Keratinocyte (primary cell): Measurements from ENCODE around the gene PRG2. TPM values are rescaled to one million over a fixed set of nuclear protein-coding genes. Genes with fewer than 3 reads are reported as not detected.

Experiments used
- DNase-seq: peaks from one replicate; pipeline ENCODE4 v3.0.0-alpha.2; 2011; ENCODE audit warnings: low read depth, missing footprints, low spot score
- FAIRE-seq: peaks from 2 replicates; lab custom pipeline; 2011; peaks lifted over from hg19 to GRCh38; lab: Jason Lieb, UNC
- H2AFZ ChIP-seq: 2 replicates; pipeline ENCODE4 v1.6.0; 2012; ENCODE audit warnings: low read length, control low read depth, inconsistent platforms; ENCODE audit not compliant: control insufficient read depth
- H3K27ac ChIP-seq: 2 replicates; pipeline ENCODE4 v1.5.1; 2011; ENCODE audit warnings: low read length; ENCODE audit not compliant: control insufficient read depth, insufficient read depth
- H3K27me3 ChIP-seq: 3 replicates; pipeline ENCODE4 v1.6.0; 2011; ENCODE audit warnings: low read length; ENCODE audit not compliant: control insufficient read depth, insufficient read depth; ENCODE audit errors: extremely low read depth
- H3K36me3 ChIP-seq, 2 experiments: 2 replicates in 1 of 2; 3 replicates in 1 of 2; pipeline ENCODE4 v1.5.1; 2011; ENCODE audit warnings: low read length in 2 of 2, mild to moderate bottlenecking in 1 of 2; ENCODE audit not compliant: control insufficient read depth in 2 of 2, insufficient read depth in 2 of 2; ENCODE audit errors: extremely low read depth in 1 of 2
- H3K4me1 ChIP-seq: 3 replicates; pipeline ENCODE4 v1.5.1; 2011; ENCODE audit warnings: low read length; ENCODE audit not compliant: control insufficient read depth, insufficient read depth; ENCODE audit errors: extremely low read depth
- H3K4me2 ChIP-seq: 3 replicates; pipeline ENCODE4 v1.6.0; 2011; ENCODE audit warnings: low read depth, low read length; ENCODE audit not compliant: control insufficient read depth, insufficient read depth; ENCODE audit errors: extremely low read depth
- H3K4me3 ChIP-seq, 3 experiments: fragments of 200-600 bp in 1 of 3; sonication (generic) in 1 of 3; 2 replicates in 2 of 3; 3 replicates in 1 of 3; pipeline ENCODE4 v1.5.1; 2011 to 2016; ENCODE audit warnings: low read length in 3 of 3, mild to moderate bottlenecking in 3 of 3, control low read depth in 2 of 3, inconsistent platforms in 1 of 3, low read depth in 1 of 3, mixed read lengths in 1 of 3, mixed run types in 1 of 3, moderate library complexity in 1 of 3; ENCODE audit not compliant: control insufficient read depth in 2 of 3, insufficient read depth in 2 of 3; ENCODE audit errors: extremely low read depth in 1 of 3
- H3K79me2 ChIP-seq: 2 replicates; pipeline ENCODE4 v1.6.0; 2012; ENCODE audit warnings: low read length; ENCODE audit not compliant: control insufficient read depth, insufficient read depth
- H3K9ac ChIP-seq: 3 replicates; pipeline ENCODE4 v1.6.0; 2011; ENCODE audit warnings: low read length; ENCODE audit not compliant: control insufficient read depth, insufficient read depth; ENCODE audit errors: extremely low read depth
- H3K9me1 ChIP-seq: 3 replicates; pipeline ENCODE4 v1.6.0; 2011; ENCODE audit warnings: low read length; ENCODE audit not compliant: control insufficient read depth, insufficient read depth; ENCODE audit errors: extremely low read depth
- H3K9me3 ChIP-seq: 2 replicates; pipeline ENCODE4 v1.5.1; 2012; ENCODE audit warnings: low read depth, low read length; ENCODE audit not compliant: control insufficient read depth
- H4K20me1 ChIP-seq: 3 replicates; pipeline ENCODE4 v1.6.0; 2011; ENCODE audit warnings: low read length; ENCODE audit not compliant: control insufficient read depth, insufficient read depth; ENCODE audit errors: extremely low read depth
- CTCF ChIP-seq, 3 experiments: IDR thresholded peaks in 1 of 3; conservative IDR thresholded peaks in 1 of 3; optimal IDR thresholded peaks in 1 of 3; 2 replicates in 2 of 3; 3 replicates in 1 of 3; pipeline versions ENCODE3 to v1.5.1; 2011; ENCODE audit warnings: low read length in 3 of 3, mild to moderate bottlenecking in 3 of 3, moderate library complexity in 2 of 3, control low read depth in 1 of 3, inconsistent platforms in 1 of 3; ENCODE audit not compliant: insufficient read depth in 2 of 3; ENCODE audit errors: extremely low read depth in 1 of 3
- EZH2 ChIP-seq: IDR thresholded peaks from one replicate; pipeline ENCODE4 v1.6.1; 2012; ENCODE audit warnings: inconsistent platforms, mild to moderate bottlenecking, low read length, moderate library complexity
- dilution Hi-C: fragments of 300-500 bp; cut with MboI; formaldehyde crosslinking; loops from one replicate; pipeline ENCODE4 v1.7.0; 2020; ENCODE audit warnings: low sequenced_read_pairs; ENCODE audit not compliant: extremely low pct_ligation_motif_present
- polyA plus RNA-seq, 5 experiments: library from polyadenylated mRNA; depleted of rRNA in 3 of 5; stranded (reverse) in 3 of 5; stranded (forward) in 1 of 5; unstranded in 1 of 5; fragments of >200 nt; gene quantifications; 1 replicate in 1 of 5; 2 replicates in 3 of 5; 3 replicates in 1 of 5; pipeline versions ENCODE4 v1.2.1 to v1.2.3, GENCODE V29; 2011 to 2012; ENCODE audit warnings: missing spikeins in 2 of 5, low read depth in 1 of 5, low replicate concordance in 1 of 5

Gene PRG2
- polyA plus RNA-seq, 1 donor (not counting 4 experiments of a cell fraction or from before 2014, with no cell fraction given) = 0.09 TPM

DNA sequence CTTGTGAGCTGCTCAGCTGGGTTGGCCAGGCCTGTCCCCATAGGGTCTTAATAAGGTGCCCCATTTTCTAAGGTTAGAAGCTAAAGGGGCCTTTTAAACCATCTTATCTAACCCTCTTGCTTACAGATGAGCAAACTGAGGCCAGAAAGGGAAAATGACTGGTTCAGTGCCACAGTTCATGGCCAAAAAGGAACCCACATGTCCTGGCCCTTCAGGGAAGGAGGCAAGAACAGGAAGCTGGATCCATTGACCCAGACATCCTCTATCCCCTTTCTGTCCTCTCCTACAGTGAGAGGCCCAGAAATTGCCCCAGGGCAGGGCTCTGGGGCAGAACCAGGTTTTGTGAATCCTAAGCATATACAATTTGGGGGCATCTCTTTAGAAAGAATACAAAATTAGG, 19.5 kb downstream of the PRG2 start:
- DNase-seq (no peak), FAIRE-seq (no peak)
- dilution Hi-C loops = no loop called here
- TF ChIP-seq EZH2 (no peak), CTCF (optimal IDR thresholded peaks at IDR 0.05 in 1 of 3, IDR thresholded peaks at IDR 0.05 in 1 of 3, conservative IDR thresholded peaks at IDR 0.05 in 1 of 3; ENCODE audit: extremely low read depth in 1 of 3, insufficient read depth in 2 of 3, low read length in 3 of 3) (no peak)
- Histone ChIP-seq H3K27ac (no peak overlapping the region), H3K27me3 (no peaks in the 10 kb centered on the region), H3K79me2 (no peaks in the 10 kb centered on the region), H2AFZ (no peak overlapping the region), H3K36me3 (no peaks in the 10 kb centered on the region), H3K9me1 (no peaks in the 10 kb centered on the region), H3K9ac (no peak overlapping the region), H3K9me3 (no peaks in the 10 kb centered on the region), H3K4me3 (no peak overlapping the region), H3K4me1 (peaks cover 34% of the 10 kb centered on the region), H4K20me1 (no peaks in the 10 kb centered on the region), H3K4me2 (no peak overlapping the region)

GRCh38 chr11:57370251-57370650, 20.2 kb downstream of the PRG2 start:
- Histone ChIP-seq H3K27ac (peak overlapping the region; percentile 62), H3K36me3 (no peaks in the 10 kb centered on the region), H3K27me3 (no peaks in the 10 kb centered on the region), H2AFZ (no peak overlapping the region), H3K4me2 (peak overlapping the region; percentile 57), H3K79me2 (no peaks in the 10 kb centered on the region), H3K9me3 (no peaks in the 10 kb centered on the region), H3K9ac (no peak overlapping the region), H4K20me1 (no peaks in the 10 kb centered on the region), H3K4me1 (peaks cover 34% of the 10 kb centered on the region), H3K9me1 (no peaks in the 10 kb centered on the region), H3K4me3 (no peak overlapping the region)
- dilution Hi-C loops = no loop called here
- FAIRE-seq (peak; percentile 80), DNase-seq (peak; percentile 62)
- no peak for TF ChIP-seq CTCF (optimal IDR thresholded peaks at IDR 0.05 in 1 of 3, IDR thresholded peaks at IDR 0.05 in 1 of 3, conservative IDR thresholded peaks at IDR 0.05 in 1 of 3; ENCODE audit: extremely low read depth in 1 of 3, insufficient read depth in 2 of 3, low read length in 3 of 3)
